Umbilical cord (tissue), 2 donors: ENCODE results near the gene GMEB1. TPM values are rescaled to one million over a fixed set of nuclear protein-coding genes. Genes with fewer than 3 reads are reported as not detected.
A peak's percentile ranks its signal among the peaks of the same experiment; 100 is the strongest.
"Not testable (repeated sequence)": the region's sequence is repeated elsewhere in the genome, so short reads cannot be mapped to it uniquely, and the experiment has no call there.

Experiments
- DNase-seq: peaks from one replicate; pipeline ENCODE4 v3.0.0-alpha.2; 2015; ENCODE audit warnings: low spot score
- total RNA-seq: library from RNA; depleted of rRNA; stranded (reverse); fragments of >200 nt; gene quantifications from one replicate; pipeline ENCODE4 v1.2.3, GENCODE V29; 2014; ENCODE audit warnings: low replicate concordance; ENCODE audit not compliant: insufficient read depth

The GMEB1 gene
- total RNA-seq, result 3.4 TPM

DNA sequence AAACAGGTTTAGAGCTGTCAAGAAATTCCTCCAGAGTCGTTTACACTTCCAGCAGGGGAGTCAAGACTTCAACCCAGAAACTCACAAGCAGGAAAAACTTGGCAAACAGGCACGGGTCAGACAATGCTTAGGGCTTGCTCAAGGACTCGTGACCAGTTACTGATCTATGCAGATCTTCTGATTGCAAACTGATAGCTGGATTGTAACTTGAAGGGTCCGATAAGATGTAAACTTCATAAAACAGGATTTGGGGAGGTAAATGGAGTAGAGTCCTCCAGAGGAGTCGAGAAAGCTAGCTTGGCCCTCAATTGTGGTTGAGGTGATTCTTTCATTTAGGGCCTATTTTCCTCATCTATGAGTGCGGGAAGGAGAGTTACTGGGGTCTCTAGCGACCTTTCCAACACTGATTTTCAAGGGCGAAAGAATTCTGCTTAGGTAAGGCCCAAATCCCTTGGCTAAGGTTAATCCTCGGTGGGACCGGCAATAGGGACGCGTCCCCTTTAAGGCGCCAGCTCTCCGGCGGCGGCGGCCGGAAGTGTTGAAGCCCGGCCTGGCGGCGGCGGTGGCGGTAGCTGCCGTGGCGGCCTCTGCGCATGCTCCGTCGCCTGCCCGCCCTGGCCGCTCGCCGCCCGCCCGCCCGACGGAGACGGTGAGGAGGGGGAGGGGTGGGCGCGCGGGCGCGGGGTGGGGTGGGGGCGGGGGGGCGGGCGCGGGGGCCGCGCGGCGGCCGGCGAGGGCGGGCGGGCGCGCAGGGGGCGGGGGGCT, at the start of gene GMEB1:
Gene GMEB1 (plus strand): TSS at position 594 of the 765 bp plus-strand sequence. CDS start 14,829 bp downstream, outside the sequence.
- DNase-seq, result peak; percentile 89

- DNase-seq, result no peak
Measured at GRCh38 chr1:28631713-28632112, 36.9 kb upstream of the GMEB1 start.

GRCh38 chr1:28632560-28632959, 36.0 kb upstream of the GMEB1 start:
- no peak for DNase-seq

- no peak for DNase-seq
Measured at GRCh38 chr1:28640766-28641165, 27.8 kb upstream of the GMEB1 start.

DNA sequence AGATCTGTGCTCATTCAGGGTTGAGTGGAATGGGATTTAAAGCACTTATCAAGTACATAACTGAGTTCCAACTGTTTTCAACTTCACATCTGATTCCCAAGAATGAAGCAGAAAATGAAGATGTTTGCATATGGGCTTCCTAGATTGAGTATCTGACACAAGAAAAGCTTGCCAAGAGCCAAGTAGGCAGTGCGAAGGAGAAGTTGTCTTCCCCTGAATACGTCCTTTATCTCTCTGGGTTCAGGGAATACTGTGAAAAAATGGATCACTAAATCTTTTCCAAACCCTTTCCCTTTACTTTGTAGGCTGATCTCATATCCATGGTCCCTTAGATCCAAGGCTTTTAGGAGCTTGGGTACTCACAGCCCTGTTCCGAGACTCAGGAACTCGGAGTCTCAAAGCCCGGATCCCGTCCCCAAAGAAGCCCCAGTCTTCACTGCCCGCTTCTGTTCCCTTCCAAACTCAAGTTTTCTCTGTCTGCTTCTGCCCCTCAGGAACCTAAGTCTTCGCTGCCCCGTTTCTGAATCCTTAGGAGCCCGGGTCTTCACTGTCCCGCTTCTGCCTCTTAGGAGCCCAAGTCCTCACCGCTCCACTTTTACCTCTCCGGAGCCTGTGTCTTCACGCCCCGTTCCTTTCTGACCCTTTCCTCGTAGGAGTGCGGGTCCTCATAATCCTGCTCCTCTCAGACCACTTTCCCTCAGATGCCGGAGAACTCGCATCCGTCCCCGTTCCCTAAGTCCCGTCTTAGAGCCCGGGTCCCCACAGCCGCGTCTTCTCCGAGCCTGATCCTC, 26.3 kb upstream of the GMEB1 start:
- DNase-seq, result peak; percentile 21

- peak; percentile 97 for DNase-seq
Measured at GRCh38 chr1:28642847-28643635, 25.5 kb upstream of the GMEB1 start, which contains the start of gene TAF12. TSS of gene TAF12 (minus strand) at chr1:28643067. CDS start at chr1:28622081, 20,986 bp downstream.

GRCh38 chr1:28644494-28644893, 24.1 kb upstream of the GMEB1 start:
- no peak for DNase-seq

DNA sequence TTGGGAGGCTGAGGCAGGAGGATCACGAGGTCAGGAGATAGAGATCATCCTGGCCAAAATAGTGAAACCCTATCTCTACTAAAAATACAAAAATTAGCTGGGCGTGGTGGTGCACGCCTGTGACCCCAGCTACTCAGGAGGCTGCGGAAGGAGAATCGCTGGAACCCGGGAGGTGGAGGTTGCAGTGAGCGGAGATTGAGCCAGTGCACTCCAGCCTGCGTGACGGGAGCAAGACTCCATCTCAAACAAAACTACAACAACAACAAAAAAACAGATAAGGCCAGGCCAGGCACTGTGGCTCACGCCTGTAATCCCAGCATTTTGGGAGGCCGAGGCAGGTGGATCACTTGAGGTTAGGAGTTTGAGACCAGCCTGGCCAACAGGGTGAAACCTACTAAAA, 23.2 kb upstream of the GMEB1 start:
- not testable (repeated sequence) for DNase-seq

DNA sequence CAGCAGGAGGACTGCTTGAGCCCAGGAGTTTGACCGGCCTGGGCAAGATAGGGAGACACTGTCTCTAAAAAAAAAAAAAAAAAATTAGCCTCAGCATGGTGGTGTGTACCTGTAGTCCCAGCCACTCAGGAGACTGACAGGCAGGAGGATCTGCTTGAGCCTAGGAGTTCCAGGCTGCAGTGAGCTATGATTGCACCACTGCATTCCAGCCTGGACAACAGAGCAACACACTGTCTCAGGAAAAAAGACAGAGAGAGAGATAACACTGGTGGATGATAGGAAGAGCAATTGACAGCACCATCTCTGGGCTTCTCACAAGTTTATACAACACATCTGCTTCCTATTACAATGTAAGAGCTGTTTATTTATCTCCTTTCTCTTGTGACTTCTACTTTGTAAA, 22.5 kb upstream of the GMEB1 start:
- peak; percentile 48 for DNase-seq

GRCh38 chr1:28648008-28648473, 20.5 kb upstream of the GMEB1 start:
- DNase-seq, result peak; percentile 96

DNA sequence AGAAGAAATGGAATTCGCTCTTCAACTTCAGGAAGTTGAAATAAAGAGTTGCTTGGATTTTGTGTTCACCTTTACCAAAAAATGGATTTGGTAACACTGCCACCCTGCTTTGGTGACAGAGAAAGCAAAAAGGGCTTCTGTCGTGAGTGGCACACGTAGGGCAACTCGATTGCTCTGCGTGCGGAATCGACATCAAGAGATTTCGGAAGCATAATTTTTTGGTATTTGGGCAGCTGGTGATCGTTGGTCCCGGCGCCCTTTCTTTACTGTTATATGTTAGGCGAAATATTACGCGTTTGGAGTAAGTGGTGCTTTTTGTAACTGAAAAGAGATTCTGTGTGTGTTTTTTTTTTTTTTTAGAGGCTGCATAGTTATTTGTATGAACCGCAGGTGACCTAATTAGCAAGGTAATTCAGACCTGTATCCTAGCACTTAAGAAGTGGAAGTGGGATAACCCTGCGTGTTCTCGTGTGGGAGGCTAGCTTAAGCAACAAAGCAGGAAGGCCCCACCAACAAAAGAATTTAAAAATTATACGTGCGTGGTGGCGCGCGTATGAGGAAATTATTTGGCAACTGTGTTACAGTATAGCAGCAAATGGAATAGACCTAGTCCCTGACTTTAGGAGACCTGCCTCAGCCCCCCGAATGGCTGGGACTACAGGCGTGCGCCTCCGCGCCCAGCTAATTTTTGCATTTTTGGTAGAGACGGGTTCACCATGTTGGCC, 19.9 kb upstream of the GMEB1 start, which contains the start of gene RNU11:
Gene RNU11 (plus strand): TSS at position 127 of the 725 bp plus-strand sequence.
- peak; percentile 99 for DNase-seq

- DNase-seq, result not testable (repeated sequence)
Measured at GRCh38 chr1:28653063-28653462, 15.5 kb upstream of the GMEB1 start.

DNA sequence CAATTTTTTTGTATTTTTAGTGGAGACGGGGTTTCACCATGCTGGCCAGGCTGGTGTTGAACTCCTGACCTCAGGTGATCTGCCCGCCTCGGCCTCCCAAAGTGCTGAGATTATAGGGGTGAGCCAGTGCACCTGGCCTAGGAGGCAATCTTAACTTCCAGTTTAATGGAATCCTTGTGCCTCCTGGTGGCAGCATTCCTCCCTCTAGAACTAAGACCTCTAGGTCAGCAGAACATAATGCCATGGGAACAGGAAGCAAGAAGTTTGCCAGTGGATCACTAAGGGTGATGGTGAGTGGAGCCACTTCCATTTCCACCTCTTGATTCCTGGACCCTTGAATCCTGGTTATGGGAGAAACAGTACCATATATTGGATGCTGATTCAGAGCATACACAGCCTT, 14.7 kb upstream of the GMEB1 start:
- DNase-seq, result not testable (repeated sequence)

GRCh38 chr1:28655448-28656311, 12.9 kb upstream of the GMEB1 start:
- not testable (repeated sequence) for DNase-seq

DNA sequence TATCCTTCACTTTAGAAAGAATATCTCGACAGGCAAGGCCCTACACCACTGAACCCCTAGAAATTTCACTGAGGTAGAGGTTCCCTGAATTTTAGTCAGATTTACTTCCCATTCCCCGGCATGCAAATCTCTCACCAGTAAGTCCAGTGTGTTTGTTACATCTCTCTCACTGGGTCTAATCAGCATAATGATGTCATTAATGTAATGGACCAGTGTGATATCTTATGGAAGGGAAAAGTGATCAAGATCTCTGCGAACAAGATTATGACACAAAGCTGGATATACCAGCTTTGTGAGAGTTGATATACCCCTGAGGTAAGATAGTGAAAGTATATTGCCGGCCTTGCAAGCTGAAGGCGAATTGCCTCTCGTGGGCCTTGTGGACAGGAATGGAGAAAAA, 12.2 kb upstream of the GMEB1 start:
- no peak for DNase-seq

DNA sequence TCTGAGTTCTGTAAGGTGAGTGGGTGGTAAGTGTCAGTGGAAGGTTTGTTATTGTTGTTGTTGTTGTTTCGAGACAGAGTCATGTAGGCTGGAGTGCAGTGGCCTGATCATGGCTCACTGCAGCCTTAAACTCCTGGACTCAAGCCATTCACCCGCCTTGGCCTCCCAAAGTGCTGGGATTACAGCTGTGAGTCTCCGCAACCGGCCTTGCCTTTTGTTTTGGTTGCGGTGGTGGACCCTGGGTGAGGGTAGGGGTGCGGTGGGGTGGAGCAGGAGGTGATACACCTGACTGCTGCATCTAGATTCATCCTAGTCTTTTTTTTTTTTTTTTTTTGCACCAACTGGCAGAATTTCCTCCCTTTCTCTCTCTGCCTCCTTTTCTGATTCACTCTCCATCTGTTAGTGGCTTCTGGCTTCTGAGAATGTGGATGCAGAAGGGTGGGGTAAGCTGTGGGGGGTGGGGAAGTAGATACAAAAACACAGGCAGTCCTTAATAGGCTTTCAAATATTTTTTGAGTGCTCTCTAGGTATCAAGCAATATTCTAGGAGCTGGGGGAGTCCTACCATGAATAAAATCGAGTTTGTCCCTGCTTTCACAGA, 4.6 kb upstream of the GMEB1 start:
- no peak for DNase-seq

DNA sequence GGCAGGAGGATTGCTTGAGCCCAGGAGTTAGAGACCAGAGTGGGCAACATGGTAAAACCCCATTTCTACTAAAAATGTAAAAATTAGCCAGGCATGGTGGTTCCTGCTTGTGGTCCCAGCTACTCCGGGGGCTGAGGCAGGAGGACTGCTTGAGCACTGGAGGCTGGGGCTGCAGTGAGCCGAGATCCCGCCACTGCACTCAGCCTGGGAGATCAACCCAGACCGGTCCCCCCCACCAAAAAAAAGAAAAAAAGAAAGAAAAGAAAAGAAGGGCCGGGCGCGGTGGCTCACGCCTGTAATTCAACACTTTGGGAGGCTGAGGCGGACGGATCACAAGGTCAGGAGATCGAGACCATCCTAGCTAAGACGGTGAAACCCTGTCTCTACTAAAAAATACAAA, 1.8 kb upstream of the GMEB1 start:
- no peak for DNase-seq

GRCh38 chr1:28668956-28669723, 556 bp downstream of the GMEB1 start:
- DNase-seq, result peak; percentile 65
